GM19043 (cell line): ENCODE results near the gene KRT83.
"Not testable (repeated sequence)": the region's sequence is repeated elsewhere in the genome, so short reads cannot be mapped to it uniquely, and the experiment has no call there.

Experiments used
- ATAC-seq: cut with Tn5 transposase; IDR thresholded peaks from one replicate; pipeline ENCODE4 v1.9.1; 2021; ENCODE audit warnings: low read depth; ENCODE audit not compliant: unreplicated experiment

KRT83 gene

GRCh38 chr12:52290483-52291134 is 30.6 kb downstream of the KRT83 start:
- ATAC-seq, result not testable (repeated sequence)

- peak; percentile 97 for ATAC-seq
These were observed 33.1 kb downstream of the KRT83 start for GRCh38 chr12:52287816-52288805.

- not testable (repeated sequence) for ATAC-seq
These were observed 34.1 kb downstream of the KRT83 start for GRCh38 chr12:52286857-52287785.

GRCh38 chr12:52285851-52286530 is 35.2 kb downstream of the KRT83 start:
- ATAC-seq, result no peak

- no peak for ATAC-seq
These were observed 35.9 kb downstream of the KRT83 start for GRCh38 chr12:52285172-52285745.

GRCh38 chr12:52284562-52285171 is 36.5 kb downstream of the KRT83 start:
- ATAC-seq, result no peak

GRCh38 chr12:52280796-52281560 is 40.2 kb downstream of the KRT83 start:
- ATAC-seq, result no peak

GRCh38 chr12:52280319-52280795 is 40.8 kb downstream of the KRT83 start:
- ATAC-seq, result no peak

- ATAC-seq, result no peak
These were observed 41.5 kb downstream of the KRT83 start for GRCh38 chr12:52279422-52280318.

GRCh38 chr12:52278575-52279421 is 42.4 kb downstream of the KRT83 start:
- peak; percentile 59 for ATAC-seq

GRCh38 chr12:52277486-52278245 is 43.5 kb downstream of the KRT83 start:
- ATAC-seq, result no peak

- ATAC-seq, result no peak
These were observed 45.5 kb downstream of the KRT83 start for GRCh38 chr12:52275686-52276085.

GRCh38 chr12:52274521-52275120 is 46.6 kb downstream of the KRT83 start, which contains the start of gene KRT86:
Gene KRT86, plus strand, starts transcription at chr12:52274645. Its CDS starts 27,272 bp downstream, at chr12:52301917.
- no peak for ATAC-seq

GRCh38 chr12:52271158-52271557 is 50.0 kb downstream of the KRT83 start:
- no peak for ATAC-seq

- no peak for ATAC-seq
These were observed 50.6 kb downstream of the KRT83 start for GRCh38 chr12:52270541-52271070.
